ENCODE data around the gene BIN2. TPM values are rescaled to one million over a fixed set of nuclear protein-coding genes. Genes with fewer than 3 reads are reported as not detected.

BIN2 gene
- total and polyA plus RNA-seq, 9 of the 15 experiments (the other 6 are each of a cell fraction or from before 2014, with no cell fraction given): 0.04 to 0.39 (median 0.25) TPM; not detected in 1

GRCh38 chr12:51341251-51342007 lies 17.5 kb upstream of the BIN2 start (continued):
- TF ChIP-seq ZNF518B (CRISPR knock-in tag; IDR thresholded peaks at IDR 0.05): no peak
- peak; percentile 40; the same call in 1 of the 2 replicates for TF ChIP-seq ZNF592 (IDR thresholded peaks at IDR 0.05)
- no peak for TF ChIP-seq AFF4 (CRISPR knock-in tag; IDR thresholded peaks at IDR 0.05)
- TF ChIP-seq IRF1 (CRISPR knock-in tag; IDR thresholded peaks at IDR 0.05; ENCODE audit: borderline replicate concordance): no peak
- TF ChIP-seq HSF4 (CRISPR knock-in tag; IDR thresholded peaks at IDR 0.05; ENCODE audit: borderline replicate concordance): no peak
- TF ChIP-seq CREBBP (IDR thresholded peaks at IDR 0.05; ENCODE audit: low read depth, low read length): no peak
- no peak for TF ChIP-seq EP300 (IDR thresholded peaks at IDR 0.05; ENCODE audit: low read length)
- peak; percentile 18; the same call in 1 of the 2 replicates for TF ChIP-seq MAFK (IDR thresholded peaks at IDR 0.05; ENCODE audit: low read length)

All from K562 (cell line).